Activated CD4-positive, alpha-beta T cell treated with anti-CD3 and anti-CD28 coated beads for 36 hours (primary cell): ENCODE data around the gene SLC2A6. TPM values are rescaled to one million over a fixed set of nuclear protein-coding genes. Genes with fewer than 3 reads are reported as not detected.

ENCODE experiments used
- ATAC-seq: fragments of 200-7000 bp; cut with Tn5 transposase; one replicate; pipeline ENCODE4 v1.10.0; 2021; ENCODE audit warnings: mild to moderate bottlenecking, moderate library complexity
- CTCF ChIA-PET: fragments of 350-600 bp; sonication (Branson Sonifier 250); formaldehyde crosslinking; loops from one replicate; lab custom pipeline; 2021; ENCODE audit warnings: antibody characterized with exemption; lab: Charles Lee
- POLR2A ChIA-PET: fragments of 350-600 bp; sonication (Branson Sonifier 250); formaldehyde crosslinking; loops from one replicate; lab custom pipeline; 2021; ENCODE audit warnings: antibody characterized with exemption, inconsistent platforms; lab: Charles Lee
- DNase-seq: peaks from one replicate; pipeline ENCODE4 v3.0.0-alpha.2; 2020
- H3K27ac Mint-ChIP-seq: one replicate; pipeline ENCODE4 v1.8.0; 2021; ENCODE audit warnings: mixed read lengths
- H3K27me3 Mint-ChIP-seq: one replicate; pipeline ENCODE4 v1.8.0; 2021; ENCODE audit warnings: mixed read lengths
- H3K36me3 Mint-ChIP-seq: one replicate; pipeline ENCODE4 v1.8.0; 2021; ENCODE audit warnings: low read depth, mixed read lengths
- H3K4me1 Mint-ChIP-seq: one replicate; pipeline ENCODE4 v1.8.0; 2021; ENCODE audit warnings: mixed read lengths
- H3K4me3 Mint-ChIP-seq: one replicate; pipeline ENCODE4 v1.8.0; 2021; ENCODE audit warnings: mild to moderate bottlenecking, moderate library complexity, mixed read lengths
- H3K9me3 Mint-ChIP-seq: one replicate; pipeline ENCODE4 v1.8.0; 2021; ENCODE audit warnings: low read depth, mixed read lengths
- intact Hi-C, 2 experiments: fragments of 100-400 bp; cut with DNase I in 1 of 2; cut with micrococcal nuclease in 1 of 2; formaldehyde crosslinking; loops; one replicate each; pipeline versions ENCODE4 v1.14.2 to v1.15.1; 2022 to 2024; cut with DNase I, micrococcal nuclease
- total RNA-seq, 2 experiments: library from RNA; stranded (reverse); gene quantifications; one replicate each; pipeline ENCODE4 v1.2.3, GENCODE V29; 2021

The SLC2A6 gene
- total RNA-seq, 2 experiments from 2014 or later, result 1.6 to 1.9 TPM

DNA sequence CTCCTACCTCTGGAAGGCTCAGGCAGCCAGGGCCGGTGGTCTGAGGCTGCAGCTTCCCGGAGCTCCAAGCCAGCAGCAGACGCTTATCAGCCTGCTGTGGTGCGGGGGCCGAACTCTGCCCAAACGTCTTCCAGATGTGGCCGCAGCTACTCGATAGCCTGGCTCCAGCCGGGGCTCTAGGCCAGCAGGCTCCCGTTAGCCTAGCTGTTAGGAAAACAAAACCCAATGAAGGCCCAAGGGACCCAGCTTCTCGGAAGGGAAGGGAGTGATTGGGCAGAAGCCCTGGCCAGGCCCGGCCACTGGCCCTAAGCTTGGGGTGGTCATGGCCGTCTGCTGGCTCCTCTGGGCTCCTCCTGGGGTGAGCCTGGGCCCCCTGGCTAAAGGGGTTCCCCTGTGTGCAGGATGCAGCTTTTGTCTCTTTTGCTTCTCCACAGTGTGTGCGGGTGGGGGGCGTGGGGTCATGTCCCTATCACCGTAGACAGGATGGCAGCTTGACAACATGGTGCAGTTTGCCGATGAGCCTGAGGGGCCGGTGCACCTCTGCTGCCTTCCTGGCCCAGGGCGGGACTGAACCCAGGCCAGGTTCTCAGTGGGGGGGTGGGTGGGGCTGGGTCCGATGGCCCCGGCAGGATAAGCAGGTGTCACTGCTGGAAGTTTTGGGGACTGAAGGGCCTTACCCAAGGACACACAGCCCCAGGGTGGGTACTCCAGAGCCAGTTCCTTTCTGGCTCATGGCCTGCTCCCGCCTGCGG, 27.2 kb upstream of the SLC2A6 start:
- ChIA-PET POLR2A (no interaction called here), CTCF (interaction anchor here (0.8 to 1.0 kb wide), 2 partner anchors 320 to 484 kb away, joined by 3 read pairs; no protein-coding TSS in a partner anchor)
- peaks cover 19% of the 10 kb centered on the region for H3K4me1 Mint-ChIP-seq
- no peak overlapping the region for H3K27ac Mint-ChIP-seq
- DNase-seq (no peak), ATAC-seq (no peak)
- H3K36me3 Mint-ChIP-seq, result no peaks in the 10 kb centered on the region
- H3K27me3 Mint-ChIP-seq, result no peaks in the 10 kb centered on the region
- intact Hi-C loops, result no loop called here
- H3K4me3 Mint-ChIP-seq, result no peak overlapping the region
- H3K9me3 Mint-ChIP-seq, result peaks cover 14% of the 10 kb centered on the region

DNA sequence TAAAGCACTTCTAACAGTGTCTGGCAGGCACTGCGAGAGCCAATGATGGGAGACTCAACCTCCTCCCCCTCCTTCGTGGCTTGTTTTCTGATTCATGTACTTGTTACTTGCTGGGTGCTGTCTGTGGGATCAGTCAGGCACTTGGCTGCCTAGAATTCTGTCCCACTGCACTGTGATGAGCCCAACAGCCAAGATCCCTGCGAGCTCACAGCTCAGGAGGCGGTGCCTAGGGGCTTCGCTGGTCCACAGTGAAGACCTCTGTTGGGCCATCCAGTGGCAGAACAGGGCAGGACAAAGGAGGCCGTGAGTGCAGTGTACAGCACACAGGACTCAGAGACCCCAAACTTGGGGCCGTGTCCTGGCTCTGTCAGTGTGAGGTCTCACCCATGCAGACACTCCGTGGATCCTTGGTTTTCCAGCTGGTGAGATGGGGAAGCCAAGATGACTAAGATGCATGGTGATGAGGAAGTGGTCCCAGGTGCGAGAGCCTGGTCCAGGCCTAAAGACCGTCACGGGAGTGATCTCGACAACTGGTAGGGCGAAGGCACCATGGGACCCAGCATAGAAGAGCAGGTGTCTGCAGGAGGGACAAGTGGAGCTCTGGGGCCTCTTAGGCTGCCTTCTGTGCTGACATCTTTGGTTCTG, 26.4 kb upstream of the SLC2A6 start:
- Mint-ChIP-seq H3K36me3 (no peaks in the 10 kb centered on the region), H3K4me1 (peaks cover 19% of the 10 kb centered on the region), H3K27ac (no peak overlapping the region), H3K4me3 (no peak overlapping the region), H3K9me3 (peaks cover 15% of the 10 kb centered on the region), H3K27me3 (no peaks in the 10 kb centered on the region)
- no peak for ATAC-seq
- DNase-seq, result no peak
- ChIA-PET CTCF (interaction anchor here (0.8 to 1.0 kb wide), 2 partner anchors 319 to 483 kb away, joined by 3 read pairs; no protein-coding TSS in a partner anchor), POLR2A (no interaction called here)
- intact Hi-C loops, result no loop called here

- no peaks in the 10 kb centered on the region for H3K4me1 Mint-ChIP-seq
- H3K4me3 Mint-ChIP-seq, result no peak overlapping the region
- no peaks in the 10 kb centered on the region for H3K36me3 Mint-ChIP-seq
- no peak overlapping the region for H3K27ac Mint-ChIP-seq
- intact Hi-C loops, result no loop called here
- POLR2A ChIA-PET, result no interaction called here
- ATAC-seq (no peak), DNase-seq (no peak)
- H3K27me3 Mint-ChIP-seq, result peaks cover 5% of the 10 kb centered on the region
- CTCF ChIA-PET, result no interaction called here
- peaks cover 15% of the 10 kb centered on the region for H3K9me3 Mint-ChIP-seq
These were observed 23.2 kb upstream of the SLC2A6 start for GRCh38 chr9:133502112-133502511.

DNA sequence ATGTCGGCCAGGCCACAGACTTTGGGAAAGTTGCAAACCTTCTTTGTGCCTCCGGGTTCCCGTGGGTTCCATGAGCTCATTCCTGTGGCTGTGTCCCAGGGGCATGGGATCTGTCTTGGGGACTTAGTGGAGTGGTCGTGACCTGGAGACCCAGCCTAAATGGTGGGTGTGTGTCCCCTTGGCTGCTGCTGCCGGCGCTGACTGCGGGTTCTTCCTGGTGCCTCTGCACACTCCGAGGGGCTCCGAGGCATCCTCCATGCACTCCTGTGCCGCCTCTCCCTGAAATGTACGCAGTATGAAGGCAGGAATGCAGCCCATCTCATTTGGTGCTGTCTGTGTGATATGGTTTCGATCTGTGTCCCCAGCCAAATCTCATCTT, 21.0 kb upstream of the SLC2A6 start:
- POLR2A ChIA-PET, result no interaction called here

DNA sequence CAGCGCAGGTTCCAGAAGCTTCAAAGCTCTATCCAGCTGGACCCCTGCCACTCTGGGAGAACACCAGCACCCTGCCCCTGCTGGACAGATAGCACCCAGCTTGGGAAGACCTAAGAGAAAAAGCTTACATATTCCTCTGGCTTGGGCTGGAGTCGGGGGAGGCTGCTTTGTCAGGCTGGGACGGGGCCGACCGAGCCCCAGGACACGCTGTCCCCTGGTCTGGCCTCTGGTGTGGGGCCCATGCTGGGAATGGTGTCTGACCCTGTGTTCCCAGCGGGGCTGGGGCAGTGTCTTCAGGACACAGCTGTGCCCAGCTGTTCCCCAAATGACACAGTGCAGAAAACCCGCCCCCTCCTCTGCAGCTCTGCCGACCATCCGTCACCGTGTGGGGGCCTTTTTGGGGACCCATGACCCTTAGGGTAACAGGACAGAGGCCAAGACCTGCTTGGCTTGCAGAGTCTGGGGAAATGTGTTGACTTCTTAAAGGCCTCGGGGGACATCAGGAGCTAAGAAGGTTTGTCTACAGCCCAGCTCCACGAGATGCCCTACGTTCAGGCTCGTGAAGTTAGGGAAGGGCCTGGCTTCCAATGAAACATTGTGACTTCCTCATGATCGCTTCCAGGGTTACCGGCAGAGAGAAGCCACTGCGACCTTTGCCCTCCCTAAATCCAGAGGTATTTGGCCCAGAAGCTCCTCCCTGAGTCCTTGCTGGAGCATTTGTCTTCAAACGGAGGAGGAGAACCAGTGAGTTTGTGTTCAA, 20.4 kb upstream of the SLC2A6 start:
- peaks cover 15% of the 10 kb centered on the region for H3K9me3 Mint-ChIP-seq
- no peaks in the 10 kb centered on the region for H3K36me3 Mint-ChIP-seq
- ChIA-PET POLR2A (interaction anchor here (0.6 kb wide), 1 partner anchor 65 kb away, joined by 5 read pairs; no protein-coding TSS in a partner anchor), CTCF (interaction anchor here (0.8 to 1.5 kb wide), 2 partner anchors 10 to 18 kb away, joined by 3 to 4 read pairs; no protein-coding TSS in a partner anchor)
- H3K27ac Mint-ChIP-seq, result no peak overlapping the region
- DNase-seq (no peak), ATAC-seq (no peak)
- intact Hi-C loops, result no loop called here
- no peak overlapping the region for H3K4me3 Mint-ChIP-seq
- no peaks in the 10 kb centered on the region for H3K4me1 Mint-ChIP-seq
- H3K27me3 Mint-ChIP-seq, result peaks cover 5% of the 10 kb centered on the region

More for the DNA sequence above, 21.0 kb upstream of the SLC2A6 start:
- H3K9me3 Mint-ChIP-seq, result peaks cover 15% of the 10 kb centered on the region
- ATAC-seq (no peak), DNase-seq (no peak)
- H3K4me3 Mint-ChIP-seq, result no peak overlapping the region
- H3K4me1 Mint-ChIP-seq, result no peaks in the 10 kb centered on the region
- intact Hi-C loops, result no loop called here
- H3K27me3 Mint-ChIP-seq, result peaks cover 5% of the 10 kb centered on the region
- no peak overlapping the region for H3K27ac Mint-ChIP-seq
- CTCF ChIA-PET, result interaction anchor here (0.8 kb wide), 1 partner anchor 19 kb away, joined by 4 read pairs; no protein-coding TSS in a partner anchor
- H3K36me3 Mint-ChIP-seq, result no peaks in the 10 kb centered on the region

DNA sequence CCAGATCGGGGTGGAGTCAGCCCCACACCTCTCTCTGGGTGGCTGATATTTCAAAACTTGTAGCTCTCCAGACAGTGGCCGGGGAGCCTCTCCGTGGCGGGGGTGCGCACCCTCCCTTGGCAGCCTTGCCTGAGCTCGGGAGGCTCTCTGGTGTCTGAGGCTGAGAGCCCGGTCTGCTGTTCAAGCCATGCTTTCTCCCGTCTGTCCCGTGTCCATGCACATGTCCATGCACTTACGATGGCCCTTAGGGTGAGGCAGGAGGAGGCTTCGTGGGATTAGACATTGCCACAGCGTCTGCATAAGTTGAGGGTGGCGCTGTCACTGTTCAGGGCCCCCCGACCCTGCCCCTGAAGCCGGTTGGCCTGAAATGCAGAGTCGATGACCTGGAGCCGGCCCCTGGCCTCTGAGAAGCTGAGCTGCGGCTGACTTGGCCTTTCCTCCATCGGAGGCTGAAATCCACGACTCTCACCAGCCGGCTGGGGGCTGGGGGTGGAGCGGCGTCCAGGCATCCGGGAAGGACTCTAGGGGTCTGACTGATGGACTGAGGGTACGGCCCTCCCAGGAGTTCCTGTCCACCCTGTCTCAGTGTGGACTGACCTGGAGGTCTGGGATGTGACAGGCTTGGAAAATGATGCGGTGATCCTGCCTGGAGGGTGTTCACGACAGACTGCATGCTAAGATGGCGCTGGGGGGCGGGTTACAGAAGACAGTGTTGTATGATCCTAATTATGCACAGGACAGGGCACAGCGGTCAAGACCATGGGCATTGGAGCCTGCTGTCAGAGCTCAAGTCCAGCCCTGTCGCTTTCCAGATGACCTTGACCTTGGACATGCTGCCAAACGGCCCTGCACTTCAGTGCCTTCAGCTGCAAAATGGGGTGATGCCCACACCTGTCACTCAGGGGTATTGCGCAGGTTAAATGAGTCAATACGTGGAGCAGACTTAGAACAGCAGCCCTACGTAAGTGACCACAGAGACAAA, 18.3 kb upstream of the SLC2A6 start:
- intact Hi-C loops, result no loop called here
- CTCF ChIA-PET, result interaction anchor here (1.6 kb wide), 1 partner anchor 10 kb away, joined by 5 read pairs; no protein-coding TSS in a partner anchor

GRCh38 chr9:133495327-133496293, 16.7 kb upstream of the SLC2A6 start:
- H3K27ac Mint-ChIP-seq, result no peak overlapping the region
- POLR2A ChIA-PET, result no interaction called here
- DNase-seq (no peak), ATAC-seq (no peak)
- CTCF ChIA-PET, result interaction anchor here (0.6 to 0.8 kb wide), 3 partner anchors 38 to 309 kb away, joined by 3 to 5 read pairs (median 3); no protein-coding TSS in a partner anchor
- H3K27me3 Mint-ChIP-seq, result peaks cover 5% of the 10 kb centered on the region
- no peaks in the 10 kb centered on the region for H3K36me3 Mint-ChIP-seq
- no peaks in the 10 kb centered on the region for H3K9me3 Mint-ChIP-seq
- H3K4me1 Mint-ChIP-seq, result no peaks in the 10 kb centered on the region
- no peak overlapping the region for H3K4me3 Mint-ChIP-seq
- intact Hi-C loops, result no loop called here

More for the DNA sequence above, 18.3 kb upstream of the SLC2A6 start:
- Mint-ChIP-seq H3K27ac (no peak overlapping the region), H3K36me3 (no peaks in the 10 kb centered on the region), H3K4me1 (no peaks in the 10 kb centered on the region), H3K4me3 (no peak overlapping the region), H3K27me3 (peaks cover 5% of the 10 kb centered on the region), H3K9me3 (peaks cover 10% of the 10 kb centered on the region)
- POLR2A ChIA-PET, result interaction anchor here (0.5 kb wide), 1 partner anchor 80 kb away, joined by 3 read pairs; the partner anchor contains the start of gene REXO4
- no peak for DNase-seq
- ATAC-seq, result no peak

- Mint-ChIP-seq H3K27me3 (peaks cover 3% of the 10 kb centered on the region), H3K4me3 (no peak overlapping the region), H3K9me3 (no peaks in the 10 kb centered on the region), H3K4me1 (no peaks in the 10 kb centered on the region), H3K27ac (no peak overlapping the region), H3K36me3 (no peaks in the 10 kb centered on the region)
- DNase-seq, result no peak
- ATAC-seq, result no peak
- POLR2A ChIA-PET, result no interaction called here
- intact Hi-C loops, result no loop called here
- CTCF ChIA-PET, result no interaction called here
These were observed 15.9 kb upstream of the SLC2A6 start for GRCh38 chr9:133494636-133495326.

GRCh38 chr9:133493845-133494540, 15.1 kb upstream of the SLC2A6 start:
- CTCF ChIA-PET, result no interaction called here
- no peak overlapping the region for H3K4me3 Mint-ChIP-seq
- H3K9me3 Mint-ChIP-seq, result no peaks in the 10 kb centered on the region
- peaks cover 3% of the 10 kb centered on the region for H3K27me3 Mint-ChIP-seq
- H3K4me1 Mint-ChIP-seq, result no peaks in the 10 kb centered on the region
- ATAC-seq, result no peak
- DNase-seq, result no peak
- intact Hi-C loops, result no loop called here
- H3K36me3 Mint-ChIP-seq, result no peaks in the 10 kb centered on the region
- no peak overlapping the region for H3K27ac Mint-ChIP-seq
- POLR2A ChIA-PET, result no interaction called here
